Stimulated activated naive CD8-positive, alpha-beta T cell treated with anti-CD3 and anti-CD28 coated beads, Interleukin-15, amount 100 ng/mL, for 72 hours (primary cell): ENCODE results near the gene AP1G2.
"Not testable (repeated sequence)": the region's sequence is repeated elsewhere in the genome, so short reads cannot be mapped to it uniquely, and the experiment has no call there.

ENCODE experiments used
- ATAC-seq: fragments of 150-1000 bp; cut with Tn5 transposase; 2 replicates; pipeline ENCODE4 v1.10.0; 2021; ENCODE audit warnings: mild to moderate bottlenecking, moderate library complexity
- DNase-seq, 2 donors: peaks; one replicate each; pipeline ENCODE4 v3.0.0; 2021 to 2022
- H3K27ac Mint-ChIP-seq, 2 donors: one replicate each; pipeline ENCODE4 v1.8.0; 2022; ENCODE audit warnings: mild to moderate bottlenecking in 2 of 2, mixed read lengths in 2 of 2, moderate library complexity in 2 of 2
- H3K27me3 Mint-ChIP-seq: one replicate; pipeline ENCODE4 v1.8.0; 2022; ENCODE audit warnings: mixed read lengths
- H3K4me1 Mint-ChIP-seq: one replicate; pipeline ENCODE4 v1.8.0; 2022; ENCODE audit warnings: mild to moderate bottlenecking, mixed read lengths
- H3K4me3 Mint-ChIP-seq, 2 donors: one replicate each; pipeline ENCODE4 v1.8.0; 2022; ENCODE audit warnings: mild to moderate bottlenecking in 2 of 2, mixed read lengths in 2 of 2, moderate library complexity in 1 of 2
- H3K9me3 Mint-ChIP-seq, 2 donors: one replicate each; pipeline ENCODE4 v1.8.0; 2022; ENCODE audit warnings: mixed read lengths in 2 of 2

AP1G2 gene

DNA sequence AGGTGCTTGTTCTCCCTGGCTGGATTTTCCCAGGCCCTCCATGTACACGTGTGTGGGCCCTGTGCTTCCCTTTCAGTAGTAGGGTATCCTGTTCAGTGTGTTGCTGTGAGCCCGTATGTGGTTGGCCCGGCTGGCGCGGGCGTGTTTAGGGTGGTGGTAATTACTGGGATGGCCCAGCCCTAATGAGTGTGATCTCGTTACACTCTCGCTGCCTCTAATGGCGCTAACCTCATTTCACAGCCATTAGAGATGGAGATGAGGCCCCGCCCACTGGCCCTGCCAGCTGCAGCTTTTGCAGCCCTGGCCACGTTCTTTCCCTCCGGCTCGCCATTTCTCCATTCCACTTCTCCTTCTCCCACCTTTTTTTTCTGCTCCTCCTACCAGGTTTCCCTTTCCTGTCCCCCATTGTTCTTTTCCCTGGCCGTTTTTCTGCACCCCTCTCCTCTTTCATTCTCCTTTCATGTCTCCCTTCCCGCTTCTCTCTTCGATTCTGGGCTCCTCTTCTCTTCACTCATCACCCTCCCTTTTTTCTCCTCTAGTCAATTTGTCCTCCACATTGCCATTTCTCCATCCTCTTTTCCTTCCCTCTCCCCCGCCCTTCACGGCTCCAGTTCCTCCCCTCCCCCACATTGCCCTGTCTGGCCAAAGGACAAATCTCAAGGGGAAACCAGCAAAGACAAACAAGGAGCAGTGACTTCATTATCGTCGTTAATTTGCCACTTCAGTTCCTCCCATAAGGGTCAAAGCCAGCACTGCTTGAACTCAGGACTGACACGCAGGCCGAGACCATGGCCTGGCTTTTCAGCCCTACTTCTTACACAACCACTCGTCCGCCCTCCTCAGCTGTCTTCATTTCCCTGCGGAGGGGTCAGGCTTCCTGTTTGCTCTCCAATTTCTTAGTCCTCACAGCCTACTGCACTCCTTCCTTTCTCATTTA is 22.8 kb downstream of the AP1G2 start:
- Mint-ChIP-seq H3K4me3 (no peak overlapping the region), H3K4me1 (no peaks in the 10 kb centered on the region), H3K27ac (peak overlapping the region in 1 of 2 donors; percentile 46), H3K27me3 (no peaks in the 10 kb centered on the region), H3K9me3 (no peaks in the 10 kb centered on the region)
- no peak for DNase-seq
- no peak for ATAC-seq

DNA sequence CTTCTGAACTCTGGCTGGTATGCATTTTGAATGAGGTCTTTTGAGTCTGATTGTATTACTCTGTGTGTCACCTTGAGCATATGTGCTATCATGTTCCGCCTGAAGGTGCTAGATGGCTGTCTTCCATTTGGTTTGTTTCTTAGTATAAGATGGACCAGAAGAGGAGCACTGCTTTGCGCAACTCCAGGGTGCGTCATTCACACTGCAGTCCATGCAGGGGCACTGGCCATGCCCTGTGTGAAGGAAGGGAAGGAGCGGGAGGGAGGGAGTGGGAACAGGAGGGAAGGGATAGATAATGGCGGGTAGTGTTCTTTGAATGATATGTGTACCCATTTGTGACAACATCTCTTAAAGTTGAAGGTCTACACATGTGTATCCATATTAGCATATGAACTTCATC is 24.2 kb downstream of the AP1G2 start:
- H3K27me3 Mint-ChIP-seq: no peaks in the 10 kb centered on the region
- no peak overlapping the region for H3K27ac Mint-ChIP-seq
- no peaks in the 10 kb centered on the region for H3K9me3 Mint-ChIP-seq
- DNase-seq (no peak), ATAC-seq (no peak)
- H3K4me3 Mint-ChIP-seq: no peak overlapping the region
- H3K4me1 Mint-ChIP-seq: no peaks in the 10 kb centered on the region

DNA sequence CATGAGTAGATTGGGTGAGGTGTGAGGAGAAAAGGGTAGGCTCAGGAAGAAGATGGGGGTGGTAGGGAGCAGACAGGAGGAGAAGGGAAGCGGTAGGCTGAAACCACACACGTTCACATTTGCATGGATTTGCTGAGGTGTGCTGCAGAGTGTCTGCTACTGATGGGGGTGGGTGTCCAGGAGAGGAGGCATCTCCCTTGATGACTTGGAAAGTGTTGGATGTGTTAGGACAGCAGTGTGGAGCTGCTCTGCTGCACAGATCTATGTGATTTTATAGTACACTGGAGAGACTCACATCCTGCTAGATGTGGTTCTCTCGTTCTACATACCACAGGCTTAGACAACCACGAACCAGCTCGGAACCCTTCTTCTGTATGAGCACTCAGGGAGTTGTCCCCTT is 25.3 kb downstream of the AP1G2 start:
- Mint-ChIP-seq H3K4me3 (no peak overlapping the region), H3K9me3 (no peaks in the 10 kb centered on the region), H3K27me3 (no peaks in the 10 kb centered on the region), H3K4me1 (no peaks in the 10 kb centered on the region), H3K27ac (no peak overlapping the region)
- ATAC-seq: no peak
- DNase-seq: no peak

DNA sequence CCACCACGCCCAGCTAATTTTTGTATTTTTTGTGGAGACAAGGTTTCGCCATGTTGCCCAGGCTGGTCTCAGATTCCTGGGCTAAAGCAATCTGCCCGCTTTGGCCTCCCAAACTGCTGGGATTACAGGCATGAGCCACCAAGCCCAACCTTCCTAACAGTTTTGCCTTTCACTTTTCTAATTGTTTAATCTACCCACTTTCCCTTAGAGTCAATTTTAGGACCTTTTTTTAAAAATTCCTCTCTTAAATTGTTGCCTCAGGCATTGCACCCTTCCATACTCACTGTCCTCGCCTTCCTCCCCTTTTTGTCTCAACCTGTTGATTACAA is 27.5 kb downstream of the AP1G2 start:
- H3K4me3 Mint-ChIP-seq: no peak overlapping the region
- DNase-seq (no peak), ATAC-seq (no peak)
- no peaks in the 10 kb centered on the region for H3K9me3 Mint-ChIP-seq
- no peak overlapping the region for H3K27ac Mint-ChIP-seq
- H3K27me3 Mint-ChIP-seq: no peaks in the 10 kb centered on the region
- no peaks in the 10 kb centered on the region for H3K4me1 Mint-ChIP-seq

DNA sequence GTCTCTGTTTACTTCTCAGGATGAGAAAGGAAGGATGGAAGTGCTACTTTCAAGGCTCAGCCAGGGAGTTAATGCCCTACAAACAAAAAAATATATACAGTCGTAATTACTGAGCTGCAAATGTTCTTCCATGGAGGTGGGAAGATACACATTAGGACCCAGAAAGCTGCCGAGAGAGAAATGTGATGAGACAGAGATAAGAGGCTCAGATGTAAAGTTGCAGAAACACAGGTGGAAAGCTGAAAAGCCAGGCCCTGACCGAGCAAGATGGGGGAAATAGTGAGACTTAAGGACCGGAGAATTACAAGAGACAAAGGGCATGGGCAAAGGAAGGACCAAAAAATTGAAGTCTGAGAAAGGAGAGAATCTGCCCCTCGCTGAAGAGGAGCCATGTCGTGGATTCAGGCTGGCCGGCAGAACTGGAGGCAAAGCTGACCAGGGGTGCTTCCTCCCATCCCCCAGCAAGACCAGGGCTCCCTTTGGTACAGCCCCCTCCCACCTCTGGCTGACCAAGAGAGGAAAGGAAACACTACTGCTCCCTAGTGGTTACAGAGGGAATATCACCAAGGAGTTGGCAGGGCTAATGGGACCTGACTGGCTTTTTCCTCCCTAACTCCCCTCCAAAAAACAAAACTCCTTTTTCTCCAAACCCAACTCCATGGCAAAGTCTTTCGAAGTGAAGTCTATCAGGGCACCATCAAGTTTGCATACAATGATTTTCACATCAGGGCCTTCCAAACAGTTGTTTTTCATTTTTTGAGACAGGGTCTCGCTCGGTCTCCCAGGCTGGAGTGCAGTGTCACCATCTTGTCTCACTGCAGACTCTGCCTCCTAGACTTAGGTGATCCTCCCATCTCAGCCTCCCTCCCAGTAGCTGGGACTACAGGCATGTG is 28.1 kb downstream of the AP1G2 start:
- DNase-seq: peak in 1 of 2 donors; percentile 29
- H3K9me3 Mint-ChIP-seq: no peaks in the 10 kb centered on the region
- ATAC-seq: peak; percentile 63
- no peaks in the 10 kb centered on the region for H3K4me1 Mint-ChIP-seq
- no peak overlapping the region for H3K4me3 Mint-ChIP-seq
- no peaks in the 10 kb centered on the region for H3K27me3 Mint-ChIP-seq
- H3K27ac Mint-ChIP-seq: no peak overlapping the region

DNA sequence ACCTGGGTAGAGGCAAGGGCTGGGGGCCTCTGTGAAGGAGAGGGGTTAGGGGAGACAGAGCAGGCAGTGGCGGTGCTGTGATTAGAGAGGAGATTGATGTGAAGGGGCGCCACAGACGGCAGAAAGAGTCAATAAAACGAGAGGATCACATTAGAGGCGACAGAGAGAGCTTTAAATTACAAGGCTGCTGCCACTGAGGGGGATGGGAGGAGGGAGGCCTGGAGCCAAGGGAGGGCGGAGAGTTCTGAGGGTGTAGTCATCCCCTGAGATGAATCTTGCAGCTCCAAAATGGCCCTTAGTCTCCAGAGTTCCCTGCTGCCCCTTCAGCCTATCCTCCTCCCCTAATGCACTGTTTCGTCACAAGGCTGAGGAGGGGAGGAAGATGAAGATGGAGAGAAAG is 28.8 kb downstream of the AP1G2 start:
- H3K9me3 Mint-ChIP-seq: no peaks in the 10 kb centered on the region
- H3K27me3 Mint-ChIP-seq: no peaks in the 10 kb centered on the region
- H3K4me3 Mint-ChIP-seq: no peak overlapping the region
- DNase-seq (no peak), ATAC-seq (no peak)
- no peaks in the 10 kb centered on the region for H3K4me1 Mint-ChIP-seq
- H3K27ac Mint-ChIP-seq: no peak overlapping the region

DNA sequence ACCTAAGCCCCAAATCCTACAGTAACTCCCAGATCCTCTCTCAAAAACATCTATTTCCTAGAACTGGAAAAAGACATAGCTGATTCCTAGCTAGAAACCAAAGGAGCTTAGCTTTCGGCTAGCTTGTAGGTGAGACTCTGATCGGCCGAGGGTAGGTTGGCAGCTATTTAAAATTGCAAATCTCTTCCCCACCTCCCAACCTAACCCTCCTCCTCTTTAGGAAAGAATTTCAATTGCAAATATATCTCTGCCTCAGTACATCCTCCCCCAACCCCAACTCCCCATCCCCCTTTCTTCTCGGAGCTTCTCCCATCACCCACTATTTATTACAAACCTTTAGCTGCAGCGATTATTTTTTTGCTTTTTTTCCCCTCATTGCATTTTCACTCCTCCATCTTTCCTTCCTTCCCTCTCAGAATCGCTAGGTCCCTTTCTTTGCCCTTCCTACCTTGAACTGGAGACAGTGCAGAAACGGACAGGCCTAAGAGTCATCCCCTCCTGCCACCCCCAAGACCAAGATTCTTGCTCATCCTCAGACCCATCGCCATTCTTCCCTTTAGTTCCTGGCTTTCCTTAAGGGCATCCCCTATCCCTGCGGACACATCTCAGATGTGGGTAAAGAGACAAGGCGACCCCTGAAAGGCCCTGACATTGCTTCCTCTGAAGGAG is 29.4 kb downstream of the AP1G2 start:
- H3K27me3 Mint-ChIP-seq: no peaks in the 10 kb centered on the region
- no peak overlapping the region for H3K27ac Mint-ChIP-seq
- ATAC-seq: no peak
- no peak overlapping the region for H3K4me3 Mint-ChIP-seq
- H3K9me3 Mint-ChIP-seq: no peaks in the 10 kb centered on the region
- DNase-seq: no peak
- H3K4me1 Mint-ChIP-seq: no peaks in the 10 kb centered on the region

DNA sequence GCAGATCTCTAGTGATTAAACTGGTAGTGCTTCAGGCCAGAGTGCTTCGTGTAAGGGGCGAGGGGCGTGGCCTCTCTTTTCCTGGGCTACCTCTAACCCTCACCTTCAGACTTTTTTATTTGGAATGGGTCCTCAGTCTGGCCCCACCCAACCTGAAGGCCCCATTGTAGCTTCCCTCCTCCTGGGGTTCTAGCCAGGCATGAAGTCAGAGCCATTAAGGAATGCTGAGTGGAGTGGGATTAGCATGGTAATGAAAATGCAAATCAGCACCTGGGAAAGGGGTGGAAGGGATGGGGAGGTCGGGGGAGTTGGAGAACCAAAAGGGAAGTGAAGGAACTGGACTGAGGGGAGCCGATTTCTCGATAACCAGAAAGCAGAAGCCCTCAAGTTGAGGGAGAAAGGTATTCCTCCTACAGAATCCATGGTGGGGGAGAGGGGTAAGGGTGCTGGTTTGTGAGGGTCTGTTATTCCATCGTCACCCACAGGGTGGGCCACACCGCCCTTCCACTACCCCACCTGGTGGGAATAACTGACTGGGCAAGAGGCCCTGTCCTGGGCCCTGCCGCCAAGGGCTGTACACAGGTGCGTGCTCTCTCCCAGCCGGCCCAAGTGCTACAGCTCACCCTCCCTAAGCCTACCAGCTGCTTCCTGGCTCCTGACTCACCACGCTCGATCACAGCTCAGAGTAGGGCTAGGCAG is 30.1 kb downstream of the AP1G2 start:
- DNase-seq (no peak), ATAC-seq (no peak)
- Mint-ChIP-seq H3K27ac (no peak overlapping the region), H3K27me3 (no peaks in the 10 kb centered on the region), H3K9me3 (no peaks in the 10 kb centered on the region), H3K4me3 (no peak overlapping the region), H3K4me1 (no peaks in the 10 kb centered on the region)

DNA sequence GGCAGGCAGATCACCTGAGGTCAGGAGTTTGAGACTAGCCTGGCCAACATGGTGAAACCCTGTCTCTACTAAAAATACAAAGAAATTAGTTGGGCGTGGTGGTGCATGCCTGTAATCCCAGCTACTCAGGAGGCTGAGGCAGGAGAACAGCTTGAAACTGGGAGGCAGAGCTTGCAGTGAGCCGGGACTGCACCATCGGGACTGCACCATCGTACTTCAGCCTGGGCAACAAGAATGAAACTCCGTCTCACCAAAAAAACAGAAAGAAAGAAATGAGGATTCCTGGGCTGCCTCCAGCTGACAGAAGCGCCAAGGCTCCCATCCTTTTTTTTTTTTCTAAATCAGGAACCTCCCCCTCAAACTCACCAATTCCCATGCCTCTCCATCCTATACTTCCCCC is 30.7 kb downstream of the AP1G2 start:
- ATAC-seq, DNase-seq, H3K4me3 Mint-ChIP-seq, H3K27me3 Mint-ChIP-seq, H3K4me1 Mint-ChIP-seq, H3K9me3 Mint-ChIP-seq, H3K27ac Mint-ChIP-seq: not testable (repeated sequence)

DNA sequence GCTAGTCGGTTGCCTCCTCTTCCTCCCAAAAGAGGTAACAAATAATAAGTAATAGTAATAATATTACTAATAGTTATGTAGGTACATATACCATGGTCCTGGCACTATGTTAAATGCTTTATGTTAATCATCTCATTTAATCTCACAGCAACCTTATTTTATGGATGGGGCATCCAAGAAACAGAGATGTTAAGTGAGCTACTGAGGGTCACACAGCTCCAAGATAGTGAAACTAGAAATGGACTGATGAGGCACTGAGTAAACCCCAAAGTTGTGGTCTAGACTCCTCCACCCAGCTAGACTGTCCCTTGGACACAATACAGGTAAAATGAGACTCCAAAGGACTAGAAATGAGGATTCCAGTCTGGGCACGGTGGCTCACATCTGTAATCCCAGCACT is 31.1 kb downstream of the AP1G2 start:
- Mint-ChIP-seq H3K27ac (no peak overlapping the region), H3K27me3 (no peaks in the 10 kb centered on the region), H3K4me1 (no peaks in the 10 kb centered on the region), H3K4me3 (no peak overlapping the region), H3K9me3 (no peaks in the 10 kb centered on the region)
- ATAC-seq: no peak
- no peak for DNase-seq

DNA sequence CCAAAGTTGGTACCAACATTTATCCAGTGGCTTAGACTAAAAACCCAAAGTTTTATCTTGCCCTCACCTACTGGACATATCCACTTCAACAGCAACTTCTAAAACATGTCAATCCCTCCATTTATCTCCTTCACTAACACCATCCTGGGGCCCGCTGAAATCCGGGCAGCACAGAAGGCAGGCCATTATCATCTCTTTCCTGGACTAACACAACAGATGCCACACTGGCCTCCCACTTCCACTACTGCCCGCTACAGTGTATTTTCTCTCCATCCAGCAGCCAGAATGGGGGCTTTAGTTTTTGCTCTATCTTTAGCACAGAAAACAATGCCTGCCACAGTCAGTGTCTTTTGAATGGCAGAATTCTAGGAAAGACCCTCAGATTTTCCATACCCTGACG is 31.6 kb downstream of the AP1G2 start:
- Mint-ChIP-seq H3K27ac (no peak overlapping the region), H3K9me3 (no peaks in the 10 kb centered on the region)
- no peak for ATAC-seq

DNA sequence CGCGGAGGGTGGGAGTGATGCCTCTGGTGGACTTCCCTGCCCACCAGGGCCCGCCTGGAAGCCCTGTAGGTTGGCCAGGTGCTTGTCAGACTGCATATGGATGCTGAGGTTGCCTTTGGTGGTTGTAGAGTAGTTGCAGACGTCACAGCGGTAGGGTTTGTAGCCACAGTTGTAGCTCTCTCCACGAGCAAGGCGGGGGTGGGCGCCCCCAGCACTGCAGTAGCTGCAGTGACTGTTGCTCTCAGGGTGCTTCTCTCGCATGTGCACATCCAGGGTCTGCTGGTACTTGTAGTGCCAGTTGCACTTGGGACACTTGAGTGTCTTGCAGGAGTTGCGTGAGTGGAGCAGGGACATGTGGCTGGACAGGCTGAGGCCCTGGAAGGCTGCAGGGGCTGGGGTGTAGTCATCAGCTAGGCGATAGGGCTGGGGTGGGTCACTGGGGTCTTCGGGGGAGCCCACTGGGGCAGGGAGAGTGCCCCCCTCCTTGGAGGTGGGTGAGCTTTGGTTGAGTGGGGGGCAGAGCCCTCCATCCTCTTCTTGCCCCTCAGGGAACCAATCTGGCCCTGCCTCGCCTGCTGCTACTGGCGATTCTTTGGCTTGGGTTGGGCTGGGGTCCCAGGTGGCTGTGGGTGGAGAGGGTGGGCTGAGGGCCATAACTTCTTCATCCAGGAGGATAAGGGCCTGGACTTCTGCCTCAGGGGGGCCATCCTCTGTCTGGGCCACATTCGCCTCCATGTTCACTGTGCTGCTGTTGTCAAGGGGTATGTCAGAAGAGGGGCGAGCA is 33.7 kb downstream of the AP1G2 start:
- H3K4me1 Mint-ChIP-seq: no peaks in the 10 kb centered on the region
- H3K27ac Mint-ChIP-seq: no peak overlapping the region
- DNase-seq (no peak), ATAC-seq (no peak)
- no peak overlapping the region for H3K4me3 Mint-ChIP-seq
- H3K27me3 Mint-ChIP-seq: no peaks in the 10 kb centered on the region
- no peaks in the 10 kb centered on the region for H3K9me3 Mint-ChIP-seq

More for the DNA sequence above, 31.6 kb downstream of the AP1G2 start:
- Mint-ChIP-seq H3K4me3 (no peak overlapping the region), H3K27me3 (no peaks in the 10 kb centered on the region), H3K4me1 (no peaks in the 10 kb centered on the region)
- no peak for DNase-seq

DNA sequence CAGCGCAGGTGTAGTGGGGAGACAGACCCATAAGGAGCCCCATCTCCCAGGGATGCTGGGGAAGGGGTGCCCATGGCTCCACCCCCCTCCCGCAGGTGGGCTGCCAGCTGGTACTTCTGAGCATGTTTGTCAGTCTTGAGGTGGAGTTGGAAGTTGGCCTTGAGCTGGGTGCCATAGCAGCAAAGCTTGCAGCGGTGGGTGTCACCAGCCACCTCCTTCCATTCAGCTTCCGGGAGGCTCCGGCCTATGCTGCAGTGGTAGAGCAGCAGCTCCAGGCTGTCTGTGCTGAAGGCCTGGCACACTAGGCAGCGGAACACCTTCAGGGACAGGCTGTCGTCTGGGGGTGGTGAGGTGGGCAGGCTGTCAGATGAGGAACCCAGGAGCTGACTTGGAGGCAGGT is 34.9 kb downstream of the AP1G2 start:
- Mint-ChIP-seq H3K4me3 (no peak overlapping the region), H3K27ac (peak overlapping the region in 1 of 2 donors; percentile 74), H3K4me1 (no peaks in the 10 kb centered on the region), H3K27me3 (no peaks in the 10 kb centered on the region), H3K9me3 (no peaks in the 10 kb centered on the region)
- ATAC-seq: no peak
- DNase-seq: no peak

DNA sequence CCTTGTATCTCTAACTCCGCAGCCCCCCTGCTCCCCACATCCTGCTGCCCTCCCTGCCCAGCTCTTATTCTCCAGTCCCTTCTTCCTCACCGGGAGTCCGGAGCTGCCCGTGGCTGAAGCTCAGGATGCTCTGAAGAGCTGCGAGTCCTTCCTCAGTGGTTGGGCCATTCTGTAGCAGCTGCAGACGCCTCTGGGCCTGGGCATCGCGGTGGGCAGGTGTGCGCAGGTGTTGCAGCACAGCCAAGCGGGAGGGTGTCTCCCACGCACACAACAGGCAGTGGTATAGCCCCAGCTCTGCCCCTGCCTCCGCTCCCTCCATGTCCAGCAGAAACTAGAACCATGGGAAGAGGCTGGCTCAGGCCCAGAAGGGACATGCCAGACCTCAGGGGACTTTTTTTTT is 36.2 kb downstream of the AP1G2 start:
- no peak overlapping the region for H3K4me3 Mint-ChIP-seq
- no peaks in the 10 kb centered on the region for H3K4me1 Mint-ChIP-seq
- no peaks in the 10 kb centered on the region for H3K9me3 Mint-ChIP-seq
- DNase-seq (no peak), ATAC-seq (no peak)
- peak overlapping the region in 1 of 2 donors; percentile 65 for H3K27ac Mint-ChIP-seq
- H3K27me3 Mint-ChIP-seq: no peaks in the 10 kb centered on the region
